AG04450 (cell line): ENCODE results near the gene COL21A1. TPM values are rescaled to one million over a fixed set of nuclear protein-coding genes. Genes with fewer than 3 reads are reported as not detected.

Source experiments
- CTCF ChIA-PET: fragments of 300-600, 350-600 bp; formaldehyde crosslinking; extraction: SDS; loops from one replicate; lab custom pipeline; 2022; ENCODE audit warnings: antibody characterized with exemption, inconsistent platforms; lab: Charles Lee
- POLR2A ChIA-PET: fragments of 350-600 bp; formaldehyde crosslinking; extraction: SDS; loops from one replicate; lab custom pipeline; 2021; ENCODE audit warnings: antibody characterized with exemption, inconsistent platforms; lab: Yijun Ruan, JAX
- DNase-seq: peaks from one replicate; pipeline ENCODE4 v3.0.0-alpha.2; 2011; ENCODE audit warnings: low read depth, low spot score
- H3K27ac ChIP-seq: one replicate; pipeline ENCODE4 v1.5.1; 2012; ENCODE audit warnings: low read depth, low read length, control low read depth
- H3K27me3 ChIP-seq: one replicate; pipeline ENCODE4 v1.6.0; 2012; ENCODE audit warnings: low read length; ENCODE audit not compliant: control insufficient read depth, insufficient read depth
- H3K4me3 ChIP-seq: 2 replicates; pipeline ENCODE4 v1.5.1; 2011; ENCODE audit warnings: mild to moderate bottlenecking, low read depth, low read length, control low read depth
- H3K9me3 ChIP-seq: 2 replicates; pipeline ENCODE4 v1.5.1; 2012; ENCODE audit warnings: low read length; ENCODE audit not compliant: control insufficient read depth, insufficient read depth
- CTCF ChIP-seq: IDR thresholded peaks from 2 replicates; pipeline ENCODE4 v1.5.1; 2011; ENCODE audit warnings: low read depth, low read length, control low read depth, inconsistent platforms
- polyA plus RNA-seq: library from polyadenylated mRNA; depleted of rRNA; stranded (reverse); fragments of >200 nt; gene quantifications from 2 replicates; pipeline ENCODE4 v1.2.3, GENCODE V29; 2011

COL21A1 gene
- polyA plus RNA-seq, 1 experiment: 0.40 TPM

DNA sequence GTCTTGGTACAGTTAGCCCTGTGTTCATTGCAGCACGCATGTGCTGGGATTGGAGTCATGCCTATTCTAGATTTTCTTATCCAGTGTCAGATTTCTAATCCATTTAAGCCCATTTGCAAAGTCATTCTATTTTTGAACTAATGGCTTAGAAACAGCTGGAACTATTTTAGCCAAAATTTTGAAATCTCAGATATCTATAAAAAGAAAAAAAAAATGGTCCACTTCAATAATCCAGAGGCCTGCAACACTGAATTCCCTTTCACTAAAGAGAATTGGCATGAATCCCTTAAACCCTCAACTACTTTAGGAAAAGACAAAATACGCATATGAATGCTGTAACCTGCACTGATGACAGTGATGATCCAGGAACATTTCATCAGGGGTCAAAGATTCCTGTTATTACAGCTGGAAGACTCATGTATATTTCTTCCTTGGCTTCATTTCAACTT, 1.5 kb downstream of the COL21A1 start:
- Histone ChIP-seq H3K9me3 (no peaks in the 10 kb centered on the region), H3K4me3 (no peak overlapping the region), H3K27ac (no peak overlapping the region), H3K27me3 (peaks cover 7% of the 10 kb centered on the region)
- TF ChIP-seq CTCF: no peak
- no peak for DNase-seq
- CTCF ChIA-PET: no interaction called here
- POLR2A ChIA-PET: no interaction called here

GRCh38 chr6:56244528-56245253, 2.7 kb downstream of the COL21A1 start:
- no peak for TF ChIP-seq CTCF
- ChIA-PET CTCF (no interaction called here), POLR2A (no interaction called here)
- no peaks in the 10 kb centered on the region for H3K9me3 ChIP-seq
- no peak overlapping the region for H3K4me3 ChIP-seq
- no peak overlapping the region for H3K27ac ChIP-seq
- peaks cover 7% of the 10 kb centered on the region for H3K27me3 ChIP-seq
- DNase-seq: no peak

DNA sequence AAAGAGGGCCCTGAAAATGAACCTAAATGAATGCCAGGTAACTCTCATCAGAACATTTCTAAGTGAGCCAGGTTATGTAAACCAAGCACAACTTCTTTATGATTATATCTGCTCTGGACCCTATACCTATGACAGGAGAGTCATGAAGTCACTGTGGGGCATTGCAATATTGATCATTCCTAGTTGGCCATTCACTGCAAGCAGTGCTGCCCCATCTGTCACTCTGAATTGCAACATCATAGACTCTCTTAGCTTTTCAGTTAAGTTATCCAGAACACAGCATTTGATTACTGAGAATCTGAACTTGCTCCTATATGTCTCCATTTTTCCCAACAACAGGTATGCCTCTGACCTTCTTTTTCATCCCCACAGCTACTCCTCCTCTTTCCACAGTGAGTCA, 3.3 kb downstream of the COL21A1 start:
- TF ChIP-seq CTCF: no peak
- peaks cover 7% of the 10 kb centered on the region for H3K27me3 ChIP-seq
- ChIA-PET CTCF (no interaction called here), POLR2A (no interaction called here)
- H3K4me3 ChIP-seq: no peak overlapping the region
- H3K27ac ChIP-seq: no peak overlapping the region
- no peak for DNase-seq
- H3K9me3 ChIP-seq: no peaks in the 10 kb centered on the region

- H3K27ac ChIP-seq: no peak overlapping the region
- ChIA-PET CTCF (no interaction called here), POLR2A (no interaction called here)
- no peak for DNase-seq
- no peak overlapping the region for H3K4me3 ChIP-seq
- TF ChIP-seq CTCF: no peak
- H3K9me3 ChIP-seq: no peaks in the 10 kb centered on the region
- H3K27me3 ChIP-seq: peaks cover 7% of the 10 kb centered on the region
Observed at GRCh38 chr6:56243518-56244070, 3.8 kb downstream of the COL21A1 start.

GRCh38 chr6:56242346-56242745, 5.0 kb downstream of the COL21A1 start:
- H3K27me3 ChIP-seq: peaks cover 5% of the 10 kb centered on the region
- TF ChIP-seq CTCF: no peak
- POLR2A ChIA-PET: no interaction called here
- H3K4me3 ChIP-seq: no peak overlapping the region
- DNase-seq: no peak
- H3K27ac ChIP-seq: no peak overlapping the region
- no peaks in the 10 kb centered on the region for H3K9me3 ChIP-seq
- CTCF ChIA-PET: no interaction called here
